Stimulated activated CD4-positive, alpha-beta T cell treated with anti-CD3 and anti-CD28 coated beads, Interleukin-4, amount 100 ng/mL, for 24 hours (primary cell): ENCODE results near the gene TAF15.

Experiments
- DNase-seq: peaks from one replicate; pipeline ENCODE4 v3.0.0-alpha.2; 2020

TAF15 gene

GRCh38 chr17:35825206-35825605, 15.9 kb downstream of the TAF15 start:
- no peak for DNase-seq

GRCh38 chr17:35841101-35841500, 31.8 kb downstream of the TAF15 start:
- DNase-seq = no peak

DNA sequence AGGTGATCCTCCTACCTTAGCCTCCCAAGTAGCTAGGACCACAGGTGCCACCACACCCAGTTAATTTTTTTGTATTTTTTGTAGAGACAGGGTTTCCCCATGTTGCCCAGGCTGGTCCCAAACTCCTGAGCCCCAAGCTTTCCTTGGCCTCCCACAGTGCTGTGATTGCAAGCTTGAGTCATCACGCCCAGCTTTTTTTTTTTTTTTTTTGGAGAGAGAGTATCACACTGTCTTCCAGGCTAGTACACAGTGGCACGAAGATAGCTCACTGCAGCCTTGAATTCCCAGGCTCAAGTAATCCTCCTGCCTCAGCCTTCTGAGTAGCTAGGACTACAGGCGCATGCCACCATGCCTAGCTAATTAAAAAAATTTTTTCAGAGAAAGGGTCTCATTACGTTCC, 32.2 kb downstream of the TAF15 start:
- no peak for DNase-seq

- DNase-seq = no peak
Observed at GRCh38 chr17:35842239-35842638, 33.0 kb downstream of the TAF15 start.

- no peak for DNase-seq
Observed at GRCh38 chr17:35843698-35844097, 34.4 kb downstream of the TAF15 start.

GRCh38 chr17:35844547-35844946, 35.3 kb downstream of the TAF15 start:
- DNase-seq = no peak

DNA sequence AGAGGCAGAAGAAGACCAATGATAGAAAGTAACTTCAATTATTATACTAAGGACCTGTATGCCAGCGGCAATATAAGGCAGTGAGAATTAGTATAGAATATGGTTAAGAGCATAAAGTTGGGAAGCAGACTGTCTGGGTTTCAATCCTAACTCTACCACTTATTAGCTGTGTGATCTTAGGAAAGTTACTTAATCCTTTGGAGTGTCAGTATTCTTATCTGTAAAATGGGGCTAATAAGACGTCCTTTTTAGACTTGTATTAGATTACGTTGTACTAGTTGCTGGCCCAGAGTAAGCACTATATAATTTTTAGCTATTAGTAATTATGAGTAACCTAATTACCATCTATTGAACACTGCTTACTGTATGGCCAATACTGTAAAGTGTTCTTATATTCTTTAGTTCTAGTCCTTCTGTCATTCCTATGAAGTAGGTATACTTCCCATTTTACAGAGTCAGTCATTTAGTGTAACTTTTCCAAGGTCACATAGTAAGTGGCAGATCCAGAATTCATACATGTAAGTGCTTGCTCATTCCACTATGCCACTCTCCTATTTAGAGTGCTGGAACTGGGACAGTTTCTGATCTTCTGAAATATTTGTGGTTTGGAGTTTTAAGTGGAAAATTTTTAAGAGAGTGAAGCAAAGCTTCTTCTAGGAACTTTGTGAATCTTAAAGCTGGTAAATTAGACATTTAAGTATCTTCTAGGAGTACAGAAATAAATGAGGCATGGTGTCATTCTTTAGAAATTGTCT, 36.9 kb downstream of the TAF15 start:
- DNase-seq = no peak

GRCh38 chr17:35847006-35847405, 37.7 kb downstream of the TAF15 start:
- no peak for DNase-seq

DNA sequence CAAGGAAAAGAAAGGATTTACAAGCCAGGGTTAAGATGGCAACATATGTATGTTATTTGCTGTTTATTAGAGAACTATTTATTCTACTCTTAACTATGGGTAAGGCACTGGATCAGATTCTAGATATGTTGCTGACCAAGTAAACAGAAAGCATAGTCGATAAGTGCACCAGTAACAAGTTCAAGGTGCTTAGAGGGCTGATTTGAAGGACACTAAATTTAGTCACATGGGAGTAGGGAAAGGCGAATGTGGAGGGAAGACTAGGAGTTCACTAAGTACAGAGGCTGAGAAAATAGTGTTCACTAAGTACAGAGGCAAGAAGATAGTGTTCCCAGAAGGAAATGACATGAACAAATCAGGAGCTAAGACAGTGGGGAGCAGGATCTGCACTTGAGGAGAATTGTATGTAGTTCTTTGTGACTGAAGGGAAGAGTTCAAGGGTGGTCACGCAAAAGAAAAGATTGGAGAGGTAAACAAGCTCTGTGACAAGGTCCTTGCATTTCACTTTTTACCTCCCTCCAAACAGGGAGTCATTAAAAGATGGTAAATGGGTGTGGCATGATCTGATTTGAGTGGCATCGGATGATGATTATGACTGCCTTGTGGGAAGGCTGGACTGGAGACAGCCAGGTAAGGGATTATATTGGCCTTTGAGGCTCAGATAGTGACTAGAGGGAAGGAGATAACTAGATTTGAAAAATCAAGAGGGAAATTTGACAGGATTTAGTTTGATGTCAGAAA, 38.5 kb downstream of the TAF15 start:
- DNase-seq = no peak

GRCh38 chr17:35849469-35850348, 40.4 kb downstream of the TAF15 start:
- DNase-seq = peak; percentile 63

- no peak for DNase-seq
Observed at GRCh38 chr17:35855965-35856364, 46.7 kb downstream of the TAF15 start.

- DNase-seq = no peak
Observed at GRCh38 chr17:35856603-35857002, 47.3 kb downstream of the TAF15 start.

- DNase-seq = no peak
Observed at GRCh38 chr17:35864853-35865252, 55.6 kb downstream of the TAF15 start.

DNA sequence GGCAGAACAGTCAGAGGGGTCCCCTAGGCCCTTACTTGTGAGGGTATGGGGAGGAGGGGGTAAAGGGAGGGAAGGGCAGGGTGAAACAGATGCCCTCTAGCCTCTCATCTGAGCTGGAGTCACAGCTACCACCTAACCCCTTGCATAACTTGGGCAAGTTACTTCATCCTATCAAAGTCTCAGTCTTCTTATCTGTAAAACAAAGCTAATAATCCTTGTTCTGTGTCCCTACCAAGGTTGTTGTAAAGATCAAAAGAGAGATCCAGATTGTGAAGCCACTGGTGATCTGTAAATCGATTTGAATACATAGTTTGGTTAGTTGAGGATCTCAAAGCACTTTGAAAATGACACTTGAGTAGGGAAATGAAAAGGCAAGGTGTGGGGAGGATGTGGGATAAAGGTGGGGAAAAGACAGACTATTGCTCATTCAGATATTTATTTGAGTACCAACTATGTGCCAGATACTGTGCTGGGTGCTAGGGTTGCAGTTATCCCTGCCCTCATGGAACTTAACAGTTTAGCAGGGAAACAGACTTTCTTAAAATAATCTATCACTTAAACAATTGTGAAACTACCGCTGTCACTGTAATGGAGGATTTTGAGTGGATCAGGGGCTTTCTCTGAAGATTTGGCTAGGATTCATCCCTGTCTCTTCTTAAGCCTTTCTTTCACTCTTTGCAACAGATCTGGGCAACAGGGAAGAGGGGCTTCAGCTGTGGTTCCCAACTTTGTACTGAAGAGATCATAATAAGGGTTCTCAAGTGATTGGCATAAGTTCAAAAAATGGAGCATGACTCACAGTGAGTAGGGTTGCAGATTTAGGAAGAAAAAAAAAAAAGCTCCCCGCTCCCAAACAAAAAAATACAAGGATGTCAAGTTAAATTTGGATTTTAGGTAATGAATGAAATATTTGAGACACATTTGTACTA, 56.4 kb downstream of the TAF15 start:
- DNase-seq = no peak

DNA sequence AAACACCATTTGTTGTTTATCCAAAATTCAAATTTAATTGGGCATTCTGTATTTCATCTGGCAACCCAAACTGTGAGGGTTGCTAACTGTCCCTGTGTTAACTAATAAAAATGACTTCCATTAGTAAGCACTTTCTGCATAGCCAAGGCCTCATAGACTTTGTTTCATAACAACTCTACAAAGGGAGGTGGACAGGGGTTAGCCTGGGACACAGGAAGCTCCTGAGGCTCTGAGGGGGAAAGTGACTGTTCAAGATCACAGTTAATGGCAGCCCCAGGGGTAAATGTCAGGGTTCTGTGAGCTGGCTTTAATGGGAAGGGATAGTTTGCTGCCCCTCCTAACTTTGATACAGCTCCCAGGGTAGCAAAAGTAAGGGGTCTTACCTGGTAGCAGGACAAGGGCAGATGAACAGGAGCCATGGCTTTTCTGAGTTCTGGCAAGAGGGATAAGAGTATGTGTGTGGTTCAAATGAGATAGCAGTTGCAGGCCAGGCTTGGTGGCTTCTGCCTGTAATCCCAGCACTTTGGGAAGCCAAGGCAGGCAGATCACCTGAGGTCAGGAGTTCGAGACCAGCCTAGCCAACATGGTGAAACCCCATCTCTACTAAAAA, 57.2 kb downstream of the TAF15 start:
- no peak for DNase-seq

- no peak for DNase-seq
Observed at GRCh38 chr17:35867574-35867973, 58.3 kb downstream of the TAF15 start.

GRCh38 chr17:35868737-35869136, 59.5 kb downstream of the TAF15 start, which contains the start of gene HEATR9:
Gene HEATR9, minus strand, starts transcription at chr17:35868891. Its CDS starts 149 bp downstream, at chr17:35868742.
- no peak for DNase-seq

DNA sequence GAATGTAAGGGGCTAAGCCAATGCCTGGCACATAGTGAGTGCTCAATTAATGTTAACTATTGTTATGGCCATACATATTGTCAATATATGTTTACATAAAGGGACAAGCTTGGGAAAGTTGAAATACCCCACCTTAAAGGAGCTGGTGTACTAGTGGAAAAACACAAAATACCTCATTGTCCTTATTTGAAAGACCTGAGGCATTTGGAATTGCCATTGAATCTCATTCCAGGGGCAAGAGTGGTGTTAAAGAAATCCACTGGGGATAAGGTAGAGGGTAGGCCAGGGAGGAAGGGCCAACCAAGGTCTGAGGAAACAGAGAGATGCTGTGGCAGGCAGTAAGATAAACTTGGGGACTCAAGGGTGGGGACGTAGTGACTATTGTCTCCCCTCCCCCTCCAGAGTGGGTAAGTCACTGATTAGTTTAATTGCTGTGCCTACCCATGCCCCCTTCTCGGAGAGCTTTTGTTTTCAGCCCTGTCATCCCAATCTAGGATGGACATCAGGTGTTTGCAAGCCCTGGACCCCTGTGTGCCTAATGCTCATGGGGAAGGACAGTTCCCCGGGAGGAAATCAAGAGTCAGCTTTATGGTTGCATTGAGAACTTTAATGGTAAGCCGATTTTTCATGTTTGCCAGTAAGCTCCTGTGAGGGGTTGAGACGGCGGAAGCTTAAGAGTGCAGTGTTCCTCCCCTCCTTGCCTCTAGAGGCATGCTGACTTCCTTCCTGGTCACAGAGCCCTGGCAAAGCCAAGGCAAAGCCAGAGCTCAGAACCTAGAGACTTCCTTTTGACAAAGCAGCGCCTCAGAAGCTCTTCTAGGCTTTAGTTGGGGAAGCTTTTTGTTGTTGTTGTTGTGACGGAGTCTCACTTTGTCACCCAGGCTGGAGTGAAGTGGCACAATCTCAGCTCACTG, 61.9 kb downstream of the TAF15 start:
- peak; percentile 11 for DNase-seq

DNA sequence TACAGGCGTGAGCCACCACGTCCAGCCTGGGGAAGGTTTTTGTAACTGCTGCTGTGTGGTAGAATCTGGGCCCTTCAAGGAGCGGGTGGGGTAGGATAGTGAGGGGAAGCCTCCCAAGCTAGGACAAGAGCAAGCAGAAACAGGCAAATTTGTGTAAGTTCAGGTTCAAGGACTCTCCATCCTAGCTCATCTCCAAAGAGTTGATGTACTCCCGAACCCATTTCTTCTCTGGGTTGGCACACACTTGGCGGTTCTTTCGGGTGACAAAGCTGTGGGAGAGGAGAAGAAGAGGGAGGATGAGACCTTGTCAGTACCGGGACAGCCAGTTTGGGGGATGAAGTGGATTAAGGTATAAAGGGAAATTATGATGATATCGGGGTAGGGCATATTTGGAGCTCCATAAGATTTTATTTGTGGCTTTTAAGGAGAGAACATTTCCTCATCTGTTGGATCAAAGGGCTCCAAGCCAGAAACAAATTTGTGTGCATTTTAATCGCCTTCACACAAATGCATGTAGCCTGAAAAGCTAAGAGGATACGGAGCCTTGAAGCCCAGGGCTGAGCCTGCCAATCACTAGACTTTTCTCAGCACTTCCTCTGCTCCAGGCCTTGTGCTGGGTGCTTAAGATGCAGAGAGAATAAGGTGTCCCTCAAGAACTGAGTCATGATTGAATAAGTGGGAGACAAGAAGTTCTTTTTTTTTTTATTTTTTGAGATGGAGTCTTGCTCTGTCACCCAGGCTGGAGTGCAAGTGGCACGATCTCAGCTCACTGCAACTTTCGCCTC, 63.1 kb downstream of the TAF15 start:
- DNase-seq = no peak
